Measurements from ENCODE around the gene ZCCHC18.
"Not testable (repeated sequence)": the region's sequence is repeated elsewhere in the genome, so short reads cannot be mapped to it uniquely, and the experiment has no call there.

- TF ChIP-seq, protein P1, sequence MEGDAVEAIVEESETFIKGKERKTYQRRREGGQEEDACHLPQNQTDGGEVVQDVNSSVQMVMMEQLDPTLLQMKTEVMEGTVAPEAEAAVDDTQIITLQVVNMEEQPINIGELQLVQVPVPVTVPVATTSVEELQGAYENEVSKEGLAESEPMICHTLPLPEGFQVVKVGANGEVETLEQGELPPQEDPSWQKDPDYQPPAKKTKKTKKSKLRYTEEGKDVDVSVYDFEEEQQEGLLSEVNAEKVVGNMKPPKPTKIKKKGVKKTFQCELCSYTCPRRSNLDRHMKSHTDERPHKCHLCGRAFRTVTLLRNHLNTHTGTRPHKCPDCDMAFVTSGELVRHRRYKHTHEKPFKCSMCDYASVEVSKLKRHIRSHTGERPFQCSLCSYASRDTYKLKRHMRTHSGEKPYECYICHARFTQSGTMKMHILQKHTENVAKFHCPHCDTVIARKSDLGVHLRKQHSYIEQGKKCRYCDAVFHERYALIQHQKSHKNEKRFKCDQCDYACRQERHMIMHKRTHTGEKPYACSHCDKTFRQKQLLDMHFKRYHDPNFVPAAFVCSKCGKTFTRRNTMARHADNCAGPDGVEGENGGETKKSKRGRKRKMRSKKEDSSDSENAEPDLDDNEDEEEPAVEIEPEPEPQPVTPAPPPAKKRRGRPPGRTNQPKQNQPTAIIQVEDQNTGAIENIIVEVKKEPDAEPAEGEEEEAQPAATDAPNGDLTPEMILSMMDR (IDR thresholded peaks at IDR 0.05): not testable (repeated sequence)
- not testable (repeated sequence) for TF ChIP-seq POLR2A (IDR thresholded peaks at IDR 0.05)
Measured at GRCh38 chrX:104075778-104076445, 36.4 kb upstream of the ZCCHC18 start, which contains the start of gene TMSB15C.

Measured in vagina (tissue), 2 donors.